Suprapubic skin (tissue), 4 donors: ENCODE results near the gene HNMT.

Source experiments
- EP300 ChIP-seq: sonication (generic); formaldehyde crosslinking; IDR thresholded peaks from one replicate; pipeline ENCODE4 v1.6.1; 2017; ENCODE audit warnings: antibody characterized with exemption
- POLR2A ChIP-seq, 2 donors: fragments of 450-650 bp; IDR thresholded peaks; one replicate each; pipeline ENCODE4 v1.6.1; 2017; ENCODE audit warnings: antibody characterized with exemption in 2 of 2, mild to moderate bottlenecking in 2 of 2, moderate library complexity in 2 of 2
- POLR2AphosphoS5 ChIP-seq, 3 donors: sonication (generic); formaldehyde crosslinking; IDR thresholded peaks; one replicate each; pipeline ENCODE4 v1.6.1; 2017; ENCODE audit warnings: antibody characterized with exemption in 3 of 3
- TF ChIP-seq, protein P1 (sequence below), 2 donors: fragments of 200-600 bp in 1 of 2; fragments of 450-650 bp in 1 of 2; sonication (generic) in 1 of 2; IDR thresholded peaks; one replicate each; pipeline ENCODE4 v1.5.1; 2016 to 2019; ENCODE audit warnings: antibody characterized with exemption in 2 of 2, mild to moderate bottlenecking in 1 of 2, moderate library complexity in 1 of 2

DNA sequence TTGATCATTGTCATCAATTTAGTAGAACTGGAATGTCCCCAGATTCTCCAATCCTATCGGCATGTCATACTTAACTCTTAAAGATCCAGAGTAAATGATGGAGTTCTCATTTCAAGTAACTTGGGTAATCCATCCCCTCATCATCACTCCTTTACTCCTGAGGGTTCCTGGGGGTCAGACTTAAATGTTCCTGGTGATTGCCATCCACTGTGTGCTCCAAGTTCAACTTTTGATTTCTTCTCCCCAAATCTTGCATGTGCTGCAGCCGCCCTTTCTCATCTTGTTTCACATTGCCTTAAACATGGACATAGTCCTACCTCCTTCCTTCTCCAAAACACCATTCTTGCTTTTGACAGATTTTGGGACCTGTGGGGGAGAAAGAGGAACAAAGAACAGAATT lies 43.2 kb downstream of the HNMT start:
- TF ChIP-seq, protein P1, sequence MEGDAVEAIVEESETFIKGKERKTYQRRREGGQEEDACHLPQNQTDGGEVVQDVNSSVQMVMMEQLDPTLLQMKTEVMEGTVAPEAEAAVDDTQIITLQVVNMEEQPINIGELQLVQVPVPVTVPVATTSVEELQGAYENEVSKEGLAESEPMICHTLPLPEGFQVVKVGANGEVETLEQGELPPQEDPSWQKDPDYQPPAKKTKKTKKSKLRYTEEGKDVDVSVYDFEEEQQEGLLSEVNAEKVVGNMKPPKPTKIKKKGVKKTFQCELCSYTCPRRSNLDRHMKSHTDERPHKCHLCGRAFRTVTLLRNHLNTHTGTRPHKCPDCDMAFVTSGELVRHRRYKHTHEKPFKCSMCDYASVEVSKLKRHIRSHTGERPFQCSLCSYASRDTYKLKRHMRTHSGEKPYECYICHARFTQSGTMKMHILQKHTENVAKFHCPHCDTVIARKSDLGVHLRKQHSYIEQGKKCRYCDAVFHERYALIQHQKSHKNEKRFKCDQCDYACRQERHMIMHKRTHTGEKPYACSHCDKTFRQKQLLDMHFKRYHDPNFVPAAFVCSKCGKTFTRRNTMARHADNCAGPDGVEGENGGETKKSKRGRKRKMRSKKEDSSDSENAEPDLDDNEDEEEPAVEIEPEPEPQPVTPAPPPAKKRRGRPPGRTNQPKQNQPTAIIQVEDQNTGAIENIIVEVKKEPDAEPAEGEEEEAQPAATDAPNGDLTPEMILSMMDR (IDR thresholded peaks at IDR 0.05): no peak
- no peak for TF ChIP-seq POLR2AphosphoS5 (IDR thresholded peaks at IDR 0.05)
- no peak for TF ChIP-seq EP300
- no peak for TF ChIP-seq POLR2A (IDR thresholded peaks at IDR 0.05)
